GM12878 (cell line): Measurements from ENCODE around the gene FAM193A. TPM values are rescaled to one million over a fixed set of nuclear protein-coding genes. Genes with fewer than 3 reads are reported as not detected.
"Not testable (repeated sequence)": the region's sequence is repeated elsewhere in the genome, so short reads cannot be mapped to it uniquely, and the experiment has no call there.

ENCODE experiments used
- ATAC-seq: fragments of 200-7000 bp; cut with Tn5 transposase; 3 replicates; pipeline ENCODE4 v1.9.1; 2020; ENCODE audit warnings: mild to moderate bottlenecking, moderate library complexity
- BruUV-seq: library from RNA; stranded (reverse); fragments of 400-500 nt; replicated peaks from 2 replicates; lab custom pipeline; 2021; lab: Mats Ljungman, UMichigan
- CTCF ChIA-PET: fragments of 300-600 bp; sonication (Branson Sonifier 250); formaldehyde crosslinking; extraction: SDS; loops from one replicate; lab custom pipeline; 2021; ENCODE audit warnings: inconsistent platforms; lab: Yijun Ruan, JAX
- POLR2A ChIA-PET: fragments of 350-600 bp; formaldehyde crosslinking; extraction: SDS; loops from one replicate; lab custom pipeline; 2021; ENCODE audit warnings: inconsistent platforms; lab: Charles Lee
- RAD21 ChIA-PET: fragments of 300-600 bp; sonication (Branson Sonifier 250); formaldehyde crosslinking; loops from one replicate; lab custom pipeline; 2023; ENCODE audit warnings: antibody characterized with exemption; ENCODE audit not compliant: unreplicated experiment; lab: Charles Lee
- SMC1A ChIA-PET: fragments of 300-600 bp; sonication (Branson Sonifier 250); formaldehyde crosslinking; loops from one replicate; lab custom pipeline; 2023; ENCODE audit not compliant: unreplicated experiment, uncharacterized antibody; lab: Charles Lee
- DNase-seq: peaks from one replicate; pipeline ENCODE4 v3.0.0-alpha.2; 2011; ENCODE audit warnings: low read depth, low spot score
- FAIRE-seq: peaks from 3 replicates; lab custom pipeline; 2011; peaks lifted over from hg19 to GRCh38; lab: Jason Lieb, UNC
- H2AFZ ChIP-seq: 2 replicates; pipeline ENCODE4 v1.6.0; 2011; ENCODE audit warnings: low read depth, low read length, control low read depth; ENCODE audit not compliant: control insufficient read depth
- H3K27ac ChIP-seq: 2 replicates; pipeline ENCODE4 v1.5.1; 2011; ENCODE audit warnings: control low read depth; ENCODE audit not compliant: control insufficient read depth, insufficient read depth
- H3K27me3 ChIP-seq, 2 experiments: replicated peaks in 1 of 2; 2 replicates each; pipeline versions ENCODE4 v1.6.0 to v1.6.1; 2011; ENCODE audit warnings: low read length in 1 of 2; ENCODE audit not compliant: control insufficient read depth in 2 of 2, insufficient read depth in 2 of 2
- H3K36me3 ChIP-seq, 2 experiments: 2 replicates each; pipeline ENCODE4 v1.5.1; 2011; ENCODE audit warnings: low read length in 1 of 2; ENCODE audit not compliant: control insufficient read depth in 2 of 2, insufficient read depth in 2 of 2
- H3K4me1 ChIP-seq: 2 replicates; pipeline ENCODE4 v1.6.1; 2011; ENCODE audit warnings: mild to moderate bottlenecking, low read length, moderate library complexity, mixed read lengths; ENCODE audit not compliant: control insufficient read depth, insufficient read depth
- H3K4me2 ChIP-seq: 2 replicates; pipeline ENCODE4 v1.6.0; 2011; ENCODE audit warnings: control low read depth; ENCODE audit not compliant: control insufficient read depth, insufficient read depth
- H3K4me3 ChIP-seq: fragments of 200-600 bp; sonication (generic); 2 replicates; pipeline ENCODE4 v1.5.1; 2016
- H3K79me2 ChIP-seq: 2 replicates; pipeline ENCODE4 v1.6.0; 2011; ENCODE audit warnings: low read length; ENCODE audit not compliant: control insufficient read depth, insufficient read depth
- H3K9ac ChIP-seq: 2 replicates; pipeline ENCODE4 v1.8.0; 2011; ENCODE audit warnings: low read length, control low read depth, mixed read lengths; ENCODE audit not compliant: control insufficient read depth, insufficient read depth
- H3K9me3 ChIP-seq: replicated peaks from 3 replicates; pipeline ENCODE4 v1.5.1; 2011; ENCODE audit warnings: mild to moderate bottlenecking, low read length; ENCODE audit not compliant: control insufficient read depth, insufficient read depth
- H4K20me1 ChIP-seq: 2 replicates; pipeline ENCODE4 v1.6.0; 2011; ENCODE audit not compliant: control insufficient read depth, insufficient read depth
- JUNB ChIP-seq: IDR thresholded peaks from 2 replicates; pipeline ENCODE4 v1.6.1; 2016; ENCODE audit warnings: antibody characterized with exemption, mild to moderate bottlenecking
- NR2C2 ChIP-seq: IDR thresholded peaks from 2 replicates; pipeline ENCODE4 v1.6.1; 2011; ENCODE audit warnings: borderline replicate concordance, low read depth; ENCODE audit not compliant: control insufficient read depth, insufficient read length
- ZNF217 ChIP-seq: fragments of 450-650 bp; IDR thresholded peaks from 2 replicates; pipeline ENCODE4 v1.6.1; 2017; ENCODE audit warnings: antibody characterized with exemption, mild to moderate bottlenecking
- WGBS: methylation state at CpG from one replicate; pipeline ENCODE4 v1.1.6; 2016; ENCODE audit warnings: low lambda C conversion rate; ENCODE audit not compliant: insufficient replicate concordance, insufficient coverage; ENCODE audit errors: missing lambda C conversion rate; 5-methylcytosine and 5-hydroxymethylcytosine counted together
- in situ Hi-C: fragments of 300-500 bp; cut with MboI; formaldehyde crosslinking; loops from 9 replicates; pipeline ENCODE4 v1.14.3; 2018; ENCODE audit warnings: mixed read lengths
- intact Hi-C: fragments of 100-400 bp; cut with micrococcal nuclease; formaldehyde crosslinking; loops from one replicate; pipeline ENCODE4 v1.14.2; 2022; ENCODE audit not compliant: unreplicated experiment
- polyA plus RNA-seq, 11 experiments: library from polyadenylated mRNA; depleted of rRNA in 4 of 11; unstranded in 6 of 11; stranded (reverse) in 5 of 11; fragments of >200 nt; fragmentation: Nextera tagmentation in 4 of 11; fragmentation: Illumina TruSeq in 1 of 11; extraction: Ambion mirVana in 4 of 11; extraction: Trizol in 1 of 11; gene quantifications; 1 replicate in 1 of 11; 2 replicates in 10 of 11; pipeline versions ENCODE4 v1.2.1 to v1.2.3, GENCODE V29; 2011 to 2016; ENCODE audit warnings: inconsistent platforms in 2 of 11, missing spikeins in 2 of 11, low read depth in 1 of 11
- total RNA-seq, 4 experiments: library from RNA; depleted of rRNA in 3 of 4; stranded (reverse); fragments of >200 nt in 3 of 4; fragmentation: Illumina TruSeq in 1 of 4; extraction: Trizol in 1 of 4; gene quantifications; 2 replicates each; pipeline versions ENCODE4 v1.2.1 to v1.2.3, GENCODE V29; 2013 to 2021

Gene FAM193A
- total and polyA plus RNA-seq, 10 of the 15 experiments (the other 5 are each of a cell fraction or from before 2014, with no cell fraction given) = 0.52 to 23.3 (median 7.4) TPM

- peaks cover 62% of the 10 kb centered on the region for H3K79me2 ChIP-seq
- no peaks in the 10 kb centered on the region; the same call in 1 of the 2 replicates for H4K20me1 ChIP-seq
- RAD21 ChIA-PET = no interaction called here
- H3K9ac ChIP-seq = no peak overlapping the region
- CTCF ChIA-PET = interaction anchor here (1.4 kb wide), 2 partner anchors 9 to 11 kb away, joined by 5 to 6 read pairs; no protein-coding TSS in a partner anchor
- H3K4me3 ChIP-seq = no peak overlapping the region
- H3K27me3 ChIP-seq = no peaks in the 10 kb centered on the region
- TSS peak; percentile 19 for BruUV-seq
- TF ChIP-seq NR2C2 = no peak
- peak; percentile 50; the same call in 1 of the 2 replicates for TF ChIP-seq ZNF217
- TF ChIP-seq JUNB = no peak
- H3K4me2 ChIP-seq = no peak overlapping the region
- intact Hi-C loops = no loop called here
- peaks cover 2% of the 10 kb centered on the region; the same call in 2 of the 3 replicates for H3K9me3 ChIP-seq
- no peak overlapping the region for H2AFZ ChIP-seq
- SMC1A ChIA-PET = interaction anchor here (0.7 kb wide), 1 partner anchor 17 kb away, joined by 3 read pairs; no protein-coding TSS in a partner anchor
- DNase-seq = no peak
- ATAC-seq = no peak
- POLR2A ChIA-PET = interaction anchor here (0.5 kb wide), 1 partner anchor 41 kb away, joined by 5 read pairs; no protein-coding TSS in a partner anchor
- H3K27ac ChIP-seq = no peak overlapping the region
- no peak for FAIRE-seq
- H3K4me1 ChIP-seq = no peaks in the 10 kb centered on the region; the same call in 1 of the 2 replicates
- no peaks in the 10 kb centered on the region; a peak in 1 of 4 replicates for H3K36me3 ChIP-seq
- in situ Hi-C loops = no loop called here
Observed at GRCh38 chr4:2546286-2546823, 9.9 kb downstream of the FAM193A start.

- DNase-seq, H3K9me3 ChIP-seq, FAIRE-seq, in situ Hi-C loops, ATAC-seq, H3K4me2 ChIP-seq, H3K27me3 ChIP-seq, BruUV-seq, H2AFZ ChIP-seq, intact Hi-C loops, H3K9ac ChIP-seq, SMC1A ChIA-PET, RAD21 ChIA-PET, POLR2A ChIA-PET, H3K36me3 ChIP-seq, H3K4me1 ChIP-seq, H3K4me3 ChIP-seq, H4K20me1 ChIP-seq, H3K27ac ChIP-seq: not testable (repeated sequence)
- peaks cover 60% of the 10 kb centered on the region for H3K79me2 ChIP-seq
- WGBS = 93% methylated on average over 16 of the region's 16 CpGs
- CTCF ChIA-PET = interaction anchor here (1.4 kb wide), 2 partner anchors 9 to 12 kb away, joined by 5 to 6 read pairs; no protein-coding TSS in a partner anchor
Observed at GRCh38 chr4:2546961-2547691, 10.7 kb downstream of the FAM193A start.
